ENCODE measurements around the gene LASP1. TPM values are rescaled to one million over a fixed set of nuclear protein-coding genes. Genes with fewer than 3 reads are reported as not detected.

Gene LASP1
- total RNA-seq, 4 donors from 2014 or later, result 44.3 to 66.0 (median 51.9) TPM

- WGBS, 2 donors, result 23 to 40% methylated on average over 4 to 5 of the region's 10 CpGs
- peaks cover 0 to 41% (median 0%) of the 10 kb centered on the region in 3 donors for H3K36me3 ChIP-seq
- H3K27ac ChIP-seq, result peak overlapping the region in 3 of 4 donors; percentile 73 to 98 (median 97)
- DNase-seq, result no peak
- no peaks in the 10 kb centered on the region for H3K9me3 ChIP-seq
- no peaks in the 10 kb centered on the region for H3K27me3 ChIP-seq
- H3K4me1 ChIP-seq, result peaks cover 47 to 89% (median 57%) of the 10 kb centered on the region in 3 donors
- H3K4me3 ChIP-seq, result peak overlapping the region in 1 of 4 donors; percentile 28
- no peak for TF ChIP-seq CTCF (IDR thresholded peaks at IDR 0.05)
- TF ChIP-seq POLR2A (IDR thresholded peaks at IDR 0.05), result no peak
- intact Hi-C loops (cut with DNase I), result no loop called here
These were observed 4.9 kb downstream of the LASP1 start for GRCh38 chr17:38874505-38875400.

- DNase-seq, result no peak
- H3K27me3 ChIP-seq, result no peaks in the 10 kb centered on the region
- H3K4me1 ChIP-seq, result peaks cover 55 to 97% (median 65%) of the 10 kb centered on the region in 3 donors
- peaks cover 0 to 49% (median 3%) of the 10 kb centered on the region in 3 donors for H3K36me3 ChIP-seq
- 61 to 66% methylated on average over 4 to 5 of the region's 5 CpGs for WGBS, 2 donors
- intact Hi-C loops (cut with DNase I), result no loop called here
- TF ChIP-seq CTCF (IDR thresholded peaks at IDR 0.05) (no peak), POLR2A (IDR thresholded peaks at IDR 0.05) (no peak)
- no peaks in the 10 kb centered on the region for H3K9me3 ChIP-seq
- no peak overlapping the region for H3K4me3 ChIP-seq
- peak overlapping the region in 3 of 4 donors; percentile 73 to 98 (median 97) for H3K27ac ChIP-seq
These were observed 5.7 kb downstream of the LASP1 start for GRCh38 chr17:38875477-38876075.

- Histone ChIP-seq H3K9me3 (no peaks in the 10 kb centered on the region), H3K36me3 (peaks cover 7 to 67% (median 7%) of the 10 kb centered on the region in 3 donors), H3K27ac (peak overlapping the region in 3 of 4 donors; percentile 6 to 47 (median 26)), H3K27me3 (no peaks in the 10 kb centered on the region), H3K4me3 (no peak overlapping the region), H3K4me1 (peaks cover 55 to 100% (median 71%) of the 10 kb centered on the region in 3 donors)
- intact Hi-C loops (cut with DNase I), result no loop called here
- 57 to 88% methylated on average over 1 of the region's 7 CpGs for WGBS, 2 donors
- DNase-seq, result no peak
- no peak for TF ChIP-seq CTCF (IDR thresholded peaks at IDR 0.05)
- no peak for TF ChIP-seq POLR2A (IDR thresholded peaks at IDR 0.05)
These were observed 7.4 kb downstream of the LASP1 start for GRCh38 chr17:38877130-38877851.

- peaks cover 7 to 93% (median 7%) of the 10 kb centered on the region in 3 donors for H3K36me3 ChIP-seq
- intact Hi-C loops (cut with DNase I), result no loop called here
- peak overlapping the region in 1 of 4 donors; percentile 24 for H3K4me3 ChIP-seq
- 15 to 17% methylated on average over 4 to 6 of the region's 6 CpGs for WGBS, 2 donors
- peak overlapping the region; percentile 18 to 70 (median 52) for H3K27ac ChIP-seq
- no peaks in the 10 kb centered on the region for H3K9me3 ChIP-seq
- peaks cover 47 to 100% (median 68%) of the 10 kb centered on the region in 3 donors for H3K4me1 ChIP-seq
- DNase-seq, result no peak
- no peaks in the 10 kb centered on the region for H3K27me3 ChIP-seq
- TF ChIP-seq POLR2A (IDR thresholded peaks at IDR 0.05) (no peak), CTCF (IDR thresholded peaks at IDR 0.05) (no peak)
These were observed 10.2 kb downstream of the LASP1 start for GRCh38 chr17:38879878-38880665.

Measured in esophagus squamous epithelium (tissue), 5 donors.